SK-N-SH (cell line): ENCODE measurements around the gene RNPEPL1.

Experiments
- ELF1 ChIP-seq: IDR thresholded peaks from 2 replicates; pipeline ENCODE4 v1.4.0; 2012
- EP300 ChIP-seq, 2 experiments: IDR thresholded peaks; 2 replicates each; pipeline versions ENCODE4 v1.4.0 to v1.6.1; 2012; ENCODE audit warnings: borderline replicate concordance in 1 of 2, low read depth in 1 of 2, low read length in 1 of 2
- GATA2 ChIP-seq: sonication (generic); formaldehyde crosslinking; IDR thresholded peaks from 2 replicates; pipeline ENCODE4 v1.5.0; 2020; ENCODE audit warnings: mild to moderate bottlenecking, missing genetic modification reagents
- NFIC ChIP-seq: IDR thresholded peaks from 2 replicates; pipeline ENCODE4 v1.4.0; 2012; ENCODE audit warnings: borderline replicate concordance
- POLR2AphosphoS5 ChIP-seq: IDR thresholded peaks from 2 replicates; pipeline ENCODE4 v1.6.1; 2012; ENCODE audit warnings: low read depth, low read length
- RXRA ChIP-seq: IDR thresholded peaks from 2 replicates; pipeline ENCODE4 v1.4.0; 2012; ENCODE audit warnings: low read depth, mild to moderate bottlenecking, borderline replicate concordance
- YY1 ChIP-seq: IDR thresholded peaks from 2 replicates; pipeline ENCODE4 v1.4.0; 2012; ENCODE audit warnings: low read depth, mild to moderate bottlenecking
- TF ChIP-seq, protein P1 (sequence below): fragments of 150-350 bp; IDR thresholded peaks from 2 replicates; pipeline ENCODE4 v1.6.1; 2017; ENCODE audit warnings: antibody characterized with exemption, low read length, low read depth, borderline replicate concordance
- TF ChIP-seq, protein P2 (sequence below): fragments of 200-600 bp; sonication (generic); IDR thresholded peaks from 2 replicates; pipeline ENCODE4 v1.6.1; 2017; ENCODE audit warnings: antibody characterized with exemption, mild to moderate bottlenecking, moderate library complexity
- TF ChIP-seq, protein P3 (sequence below): IDR thresholded peaks from 2 replicates; pipeline ENCODE4 v1.4.0; 2012; ENCODE audit warnings: low read depth, borderline replicate concordance
- TF ChIP-seq, protein P4 (sequence below): IDR thresholded peaks from 2 replicates; pipeline ENCODE4 v1.6.1; 2012; ENCODE audit warnings: mild to moderate bottlenecking, low read depth, low read length, moderate library complexity
- TF ChIP-seq, protein P5 (sequence below): IDR thresholded peaks from 2 replicates; pipeline ENCODE4; 2012

DNA sequence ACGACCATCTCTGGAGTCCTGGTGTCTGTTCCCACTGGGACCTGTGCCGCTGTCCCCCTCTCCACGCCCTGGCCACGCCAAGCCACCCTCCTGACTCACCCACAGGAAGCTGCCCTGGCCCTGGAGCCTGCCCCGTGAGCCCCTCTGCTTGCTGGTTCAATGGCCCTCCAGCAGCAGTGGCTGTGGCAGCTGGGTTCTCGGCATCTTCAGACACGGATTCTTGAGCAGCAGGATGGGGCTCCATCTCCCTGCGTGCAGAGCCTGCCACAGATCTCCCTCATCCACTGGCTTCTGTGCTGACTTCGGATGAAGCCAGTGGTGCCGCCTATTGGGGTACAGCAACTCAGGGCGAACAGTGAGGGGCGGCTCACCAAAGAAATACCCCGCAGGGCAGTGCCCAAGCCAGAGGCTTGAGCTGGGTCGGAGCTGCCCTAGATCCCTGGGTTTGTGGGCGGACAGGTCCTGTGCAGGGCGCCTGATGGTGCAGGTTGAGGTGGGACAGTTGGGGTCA, 32.2 kb downstream of the RNPEPL1 start:
- TF ChIP-seq, protein P1, sequence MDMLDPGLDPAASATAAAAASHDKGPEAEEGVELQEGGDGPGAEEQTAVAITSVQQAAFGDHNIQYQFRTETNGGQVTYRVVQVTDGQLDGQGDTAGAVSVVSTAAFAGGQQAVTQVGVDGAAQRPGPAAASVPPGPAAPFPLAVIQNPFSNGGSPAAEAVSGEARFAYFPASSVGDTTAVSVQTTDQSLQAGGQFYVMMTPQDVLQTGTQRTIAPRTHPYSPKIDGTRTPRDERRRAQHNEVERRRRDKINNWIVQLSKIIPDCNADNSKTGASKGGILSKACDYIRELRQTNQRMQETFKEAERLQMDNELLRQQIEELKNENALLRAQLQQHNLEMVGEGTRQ, result no peak
- TF ChIP-seq POLR2AphosphoS5 (no peak), ELF1 (no peak), GATA2 (CRISPR knock-in tag) (no peak), YY1 (no peak), EP300 (IDR thresholded peaks at IDR 0.05; ENCODE audit: borderline replicate concordance in 1 of 2, low read depth in 1 of 2, low read length in 1 of 2) (no peak), RXRA (no peak), NFIC (no peak)
- TF ChIP-seq, protein P2, sequence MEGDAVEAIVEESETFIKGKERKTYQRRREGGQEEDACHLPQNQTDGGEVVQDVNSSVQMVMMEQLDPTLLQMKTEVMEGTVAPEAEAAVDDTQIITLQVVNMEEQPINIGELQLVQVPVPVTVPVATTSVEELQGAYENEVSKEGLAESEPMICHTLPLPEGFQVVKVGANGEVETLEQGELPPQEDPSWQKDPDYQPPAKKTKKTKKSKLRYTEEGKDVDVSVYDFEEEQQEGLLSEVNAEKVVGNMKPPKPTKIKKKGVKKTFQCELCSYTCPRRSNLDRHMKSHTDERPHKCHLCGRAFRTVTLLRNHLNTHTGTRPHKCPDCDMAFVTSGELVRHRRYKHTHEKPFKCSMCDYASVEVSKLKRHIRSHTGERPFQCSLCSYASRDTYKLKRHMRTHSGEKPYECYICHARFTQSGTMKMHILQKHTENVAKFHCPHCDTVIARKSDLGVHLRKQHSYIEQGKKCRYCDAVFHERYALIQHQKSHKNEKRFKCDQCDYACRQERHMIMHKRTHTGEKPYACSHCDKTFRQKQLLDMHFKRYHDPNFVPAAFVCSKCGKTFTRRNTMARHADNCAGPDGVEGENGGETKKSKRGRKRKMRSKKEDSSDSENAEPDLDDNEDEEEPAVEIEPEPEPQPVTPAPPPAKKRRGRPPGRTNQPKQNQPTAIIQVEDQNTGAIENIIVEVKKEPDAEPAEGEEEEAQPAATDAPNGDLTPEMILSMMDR, result no peak
- TF ChIP-seq, protein P3, sequence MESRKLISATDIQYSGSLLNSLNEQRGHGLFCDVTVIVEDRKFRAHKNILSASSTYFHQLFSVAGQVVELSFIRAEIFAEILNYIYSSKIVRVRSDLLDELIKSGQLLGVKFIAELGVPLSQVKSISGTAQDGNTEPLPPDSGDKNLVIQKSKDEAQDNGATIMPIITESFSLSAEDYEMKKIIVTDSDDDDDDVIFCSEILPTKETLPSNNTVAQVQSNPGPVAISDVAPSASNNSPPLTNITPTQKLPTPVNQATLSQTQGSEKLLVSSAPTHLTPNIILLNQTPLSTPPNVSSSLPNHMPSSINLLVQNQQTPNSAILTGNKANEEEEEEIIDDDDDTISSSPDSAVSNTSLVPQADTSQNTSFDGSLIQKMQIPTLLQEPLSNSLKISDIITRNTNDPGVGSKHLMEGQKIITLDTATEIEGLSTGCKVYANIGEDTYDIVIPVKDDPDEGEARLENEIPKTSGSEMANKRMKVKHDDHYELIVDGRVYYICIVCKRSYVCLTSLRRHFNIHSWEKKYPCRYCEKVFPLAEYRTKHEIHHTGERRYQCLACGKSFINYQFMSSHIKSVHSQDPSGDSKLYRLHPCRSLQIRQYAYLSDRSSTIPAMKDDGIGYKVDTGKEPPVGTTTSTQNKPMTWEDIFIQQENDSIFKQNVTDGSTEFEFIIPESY, result no peak
- TF ChIP-seq, protein P4, sequence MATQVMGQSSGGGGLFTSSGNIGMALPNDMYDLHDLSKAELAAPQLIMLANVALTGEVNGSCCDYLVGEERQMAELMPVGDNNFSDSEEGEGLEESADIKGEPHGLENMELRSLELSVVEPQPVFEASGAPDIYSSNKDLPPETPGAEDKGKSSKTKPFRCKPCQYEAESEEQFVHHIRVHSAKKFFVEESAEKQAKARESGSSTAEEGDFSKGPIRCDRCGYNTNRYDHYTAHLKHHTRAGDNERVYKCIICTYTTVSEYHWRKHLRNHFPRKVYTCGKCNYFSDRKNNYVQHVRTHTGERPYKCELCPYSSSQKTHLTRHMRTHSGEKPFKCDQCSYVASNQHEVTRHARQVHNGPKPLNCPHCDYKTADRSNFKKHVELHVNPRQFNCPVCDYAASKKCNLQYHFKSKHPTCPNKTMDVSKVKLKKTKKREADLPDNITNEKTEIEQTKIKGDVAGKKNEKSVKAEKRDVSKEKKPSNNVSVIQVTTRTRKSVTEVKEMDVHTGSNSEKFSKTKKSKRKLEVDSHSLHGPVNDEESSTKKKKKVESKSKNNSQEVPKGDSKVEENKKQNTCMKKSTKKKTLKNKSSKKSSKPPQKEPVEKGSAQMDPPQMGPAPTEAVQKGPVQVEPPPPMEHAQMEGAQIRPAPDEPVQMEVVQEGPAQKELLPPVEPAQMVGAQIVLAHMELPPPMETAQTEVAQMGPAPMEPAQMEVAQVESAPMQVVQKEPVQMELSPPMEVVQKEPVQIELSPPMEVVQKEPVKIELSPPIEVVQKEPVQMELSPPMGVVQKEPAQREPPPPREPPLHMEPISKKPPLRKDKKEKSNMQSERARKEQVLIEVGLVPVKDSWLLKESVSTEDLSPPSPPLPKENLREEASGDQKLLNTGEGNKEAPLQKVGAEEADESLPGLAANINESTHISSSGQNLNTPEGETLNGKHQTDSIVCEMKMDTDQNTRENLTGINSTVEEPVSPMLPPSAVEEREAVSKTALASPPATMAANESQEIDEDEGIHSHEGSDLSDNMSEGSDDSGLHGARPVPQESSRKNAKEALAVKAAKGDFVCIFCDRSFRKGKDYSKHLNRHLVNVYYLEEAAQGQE, result no peak
- TF ChIP-seq, protein P5, sequence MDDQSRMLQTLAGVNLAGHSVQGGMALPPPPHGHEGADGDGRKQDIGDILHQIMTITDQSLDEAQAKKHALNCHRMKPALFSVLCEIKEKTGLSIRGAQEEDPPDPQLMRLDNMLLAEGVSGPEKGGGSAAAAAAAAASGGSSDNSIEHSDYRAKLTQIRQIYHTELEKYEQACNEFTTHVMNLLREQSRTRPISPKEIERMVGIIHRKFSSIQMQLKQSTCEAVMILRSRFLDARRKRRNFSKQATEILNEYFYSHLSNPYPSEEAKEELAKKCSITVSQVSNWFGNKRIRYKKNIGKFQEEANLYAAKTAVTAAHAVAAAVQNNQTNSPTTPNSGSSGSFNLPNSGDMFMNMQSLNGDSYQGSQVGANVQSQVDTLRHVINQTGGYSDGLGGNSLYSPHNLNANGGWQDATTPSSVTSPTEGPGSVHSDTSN, result no peak
